NCI-H1092 treated with DMSO at 0.1 percent for 48 hours (cell line): Measurements from ENCODE around the gene CDC123.
"Not testable (repeated sequence)": the region's sequence is repeated elsewhere in the genome, so short reads cannot be mapped to it uniquely, and the experiment has no call there.

ENCODE experiments used
- DNase-seq: peaks from one replicate; lab custom pipeline; 2025; lab: John Stamatoyannopoulos, UW

The CDC123 gene

GRCh38 chr10:12235116-12235694 is 39.2 kb downstream of the CDC123 start:
- no peak for DNase-seq

- no peak for DNase-seq
Measured at GRCh38 chr10:12235796-12236195, 39.8 kb downstream of the CDC123 start.

- no peak for DNase-seq
Measured at GRCh38 chr10:12237265-12238220, 41.6 kb downstream of the CDC123 start.

- no peak for DNase-seq
Measured at GRCh38 chr10:12238821-12239220, 42.8 kb downstream of the CDC123 start.

GRCh38 chr10:12241810-12242529 is 46.0 kb downstream of the CDC123 start:
- peak; percentile 7 for DNase-seq

GRCh38 chr10:12243864-12244620 is 48.1 kb downstream of the CDC123 start:
- no peak for DNase-seq

- no peak for DNase-seq
Measured at GRCh38 chr10:12250181-12250580, 54.2 kb downstream of the CDC123 start.

GRCh38 chr10:12250702-12251101 is 54.7 kb downstream of the CDC123 start:
- DNase-seq = not testable (repeated sequence)

- DNase-seq = no peak
Measured at GRCh38 chr10:12251581-12251980, 55.6 kb downstream of the CDC123 start.

- DNase-seq = no peak
Measured at GRCh38 chr10:12252882-12253546, 57.0 kb downstream of the CDC123 start.

- DNase-seq = no peak
Measured at GRCh38 chr10:12255048-12255447, 59.1 kb downstream of the CDC123 start.

- DNase-seq = no peak
Measured at GRCh38 chr10:12259988-12260387, 64.0 kb downstream of the CDC123 start.

- DNase-seq = no peak
Measured at GRCh38 chr10:12262278-12262981, 66.4 kb downstream of the CDC123 start.

- DNase-seq = peak; percentile 90
Measured at GRCh38 chr10:12264204-12264940, 68.4 kb downstream of the CDC123 start.

- DNase-seq = no peak
Measured at GRCh38 chr10:12269056-12269455, 73.1 kb downstream of the CDC123 start.

GRCh38 chr10:12271210-12271540 is 75.2 kb downstream of the CDC123 start:
- no peak for DNase-seq

GRCh38 chr10:12277862-12278261 is 81.9 kb downstream of the CDC123 start:
- not testable (repeated sequence) for DNase-seq

- DNase-seq = no peak
Measured at GRCh38 chr10:12279281-12279680, 83.3 kb downstream of the CDC123 start.

GRCh38 chr10:12287772-12288171 is 91.8 kb downstream of the CDC123 start:
- no peak for DNase-seq

- not testable (repeated sequence) for DNase-seq
Measured at GRCh38 chr10:12297784-12298183, 101.8 kb downstream of the CDC123 start.
